Activated T-cell treated with anti-CD3 and anti-CD28 coated beads, Interleukin-2, amount 50 U/mL, for 24 hours (primary cell): ENCODE results near the gene IKBIP.
"Not testable (repeated sequence)": the region's sequence is repeated elsewhere in the genome, so short reads cannot be mapped to it uniquely, and the experiment has no call there.

Experiments used
- DNase-seq: peaks from one replicate; pipeline ENCODE4 v3.0.0-alpha.2; 2020
- H3K27ac Mint-ChIP-seq: 2 replicates; pipeline ENCODE4 v1.8.0; 2020; ENCODE audit warnings: mild to moderate bottlenecking, mixed read lengths
- H3K27me3 Mint-ChIP-seq: 2 replicates; pipeline ENCODE4 v1.8.0; 2020; ENCODE audit warnings: mixed read lengths
- H3K36me3 Mint-ChIP-seq: 2 replicates; pipeline ENCODE4 v1.8.0; 2020; ENCODE audit warnings: low read depth, mixed read lengths
- H3K4me1 Mint-ChIP-seq: 2 replicates; pipeline ENCODE4 v1.8.0; 2020; ENCODE audit warnings: low read depth, mixed read lengths
- H3K4me3 Mint-ChIP-seq: 2 replicates; pipeline ENCODE4 v1.8.0; 2020; ENCODE audit warnings: mild to moderate bottlenecking, moderate library complexity, mixed read lengths
- H3K9me3 Mint-ChIP-seq: 2 replicates; pipeline ENCODE4 v1.8.0; 2020; ENCODE audit warnings: mixed read lengths

The IKBIP gene

GRCh38 chr12:98651328-98651727 is 6.7 kb upstream of the IKBIP start:
- DNase-seq: no peak
- Mint-ChIP-seq H3K27ac (no peak overlapping the region), H3K27me3 (no peaks in the 10 kb centered on the region), H3K4me1 (peaks cover 18% of the 10 kb centered on the region), H3K36me3 (peaks cover 34% of the 10 kb centered on the region), H3K4me3 (no peak overlapping the region), H3K9me3 (no peaks in the 10 kb centered on the region)

DNA sequence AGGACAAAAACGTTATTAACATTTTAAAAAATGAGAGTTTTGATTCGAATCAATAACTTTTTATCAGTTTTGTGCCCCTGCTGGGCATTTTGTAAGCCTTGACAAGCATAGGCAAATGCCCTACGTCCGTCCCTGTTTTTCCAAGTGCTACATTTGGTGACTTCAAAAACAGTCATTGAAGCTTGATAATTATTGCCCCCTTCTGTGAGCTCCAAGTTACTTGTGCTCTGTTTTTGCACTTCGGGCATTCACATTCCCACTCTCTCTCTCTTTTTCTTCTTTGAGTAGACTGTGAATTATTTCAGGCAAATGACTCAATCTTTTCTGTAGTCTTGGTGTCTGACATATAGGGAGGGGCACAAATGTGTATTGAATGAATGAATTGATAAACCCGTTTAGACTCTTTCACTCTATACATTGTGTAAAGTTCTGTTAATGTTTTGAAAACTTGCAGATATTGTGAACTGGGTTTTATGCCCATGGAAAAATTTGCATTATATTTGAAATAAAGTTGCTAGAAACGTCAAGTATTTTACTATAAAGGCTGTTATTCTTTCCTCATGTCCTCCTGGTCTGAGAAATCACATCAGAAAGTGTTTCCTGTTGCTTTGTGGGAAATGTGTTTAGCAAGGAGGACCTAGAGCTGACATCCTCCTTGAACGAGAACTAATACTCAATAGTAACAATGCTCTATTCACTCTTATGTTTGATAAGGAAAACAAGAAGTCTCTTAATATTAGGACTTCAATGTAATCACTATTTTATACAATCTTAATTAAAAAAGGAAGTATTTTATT is 1.9 kb upstream of the IKBIP start:
- Mint-ChIP-seq H3K27ac (peak overlapping the region; percentile 12), H3K27me3 (no peaks in the 10 kb centered on the region), H3K4me1 (peaks cover 29% of the 10 kb centered on the region), H3K9me3 (no peaks in the 10 kb centered on the region), H3K4me3 (peak overlapping the region; percentile 96), H3K36me3 (peaks cover 49% of the 10 kb centered on the region)
- no peak for DNase-seq

GRCh38 chr12:98645572-98646067 is 1.0 kb upstream of the IKBIP start:
- DNase-seq: no peak
- H3K4me3 Mint-ChIP-seq: peak overlapping the region; percentile 96
- H3K36me3 Mint-ChIP-seq: peaks cover 49% of the 10 kb centered on the region
- H3K27me3 Mint-ChIP-seq: no peaks in the 10 kb centered on the region
- H3K9me3 Mint-ChIP-seq: no peaks in the 10 kb centered on the region
- H3K4me1 Mint-ChIP-seq: peaks cover 30% of the 10 kb centered on the region
- peak overlapping the region; percentile 67 for H3K27ac Mint-ChIP-seq

DNA sequence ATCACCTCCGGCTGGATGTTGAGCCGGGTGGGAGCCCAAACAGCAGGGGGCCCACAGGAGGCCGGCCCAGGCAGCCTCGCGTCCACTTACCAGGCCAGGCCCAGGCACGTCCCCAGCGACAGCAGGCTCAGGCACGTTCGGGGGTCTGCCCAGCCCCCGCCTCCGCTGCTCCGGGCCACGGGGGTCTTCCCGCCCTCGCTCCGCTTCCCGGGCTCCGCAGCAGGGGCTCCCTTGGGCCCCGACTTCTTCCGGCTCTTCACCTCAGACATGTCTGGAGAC is 216 bp downstream of the IKBIP start:
- Mint-ChIP-seq H3K27me3 (no peaks in the 10 kb centered on the region), H3K4me1 (peaks cover 30% of the 10 kb centered on the region), H3K27ac (peak overlapping the region; percentile 98), H3K4me3 (peak overlapping the region; percentile 96), H3K9me3 (no peaks in the 10 kb centered on the region), H3K36me3 (peaks cover 43% of the 10 kb centered on the region)
- DNase-seq: no peak

DNA sequence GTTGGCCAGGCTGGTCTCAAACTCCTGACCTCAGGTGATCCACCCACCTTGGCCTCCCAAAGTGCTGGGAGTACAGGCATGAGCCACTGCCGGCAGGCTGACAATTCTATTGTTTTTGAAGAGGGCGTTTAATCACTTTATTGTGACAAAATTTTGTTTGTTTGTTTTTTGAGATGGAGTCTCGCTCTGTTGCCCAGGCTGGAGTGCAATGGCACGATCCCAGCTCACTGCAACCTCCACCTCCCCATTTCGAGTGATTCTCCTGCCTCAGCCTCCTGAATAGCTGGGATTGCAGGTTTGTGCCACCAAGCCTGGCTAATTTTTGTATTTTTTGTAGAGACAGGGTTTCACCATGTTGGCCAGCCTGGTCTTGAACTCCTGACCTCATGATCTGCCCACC is 1.8 kb downstream of the IKBIP start:
- peaks cover 36% of the 10 kb centered on the region for H3K36me3 Mint-ChIP-seq
- H3K4me1 Mint-ChIP-seq: peaks cover 33% of the 10 kb centered on the region
- peak overlapping the region; percentile 96 for H3K4me3 Mint-ChIP-seq
- not testable (repeated sequence) for H3K9me3 Mint-ChIP-seq, H3K27me3 Mint-ChIP-seq, DNase-seq
- peak overlapping the region; percentile 37 for H3K27ac Mint-ChIP-seq

DNA sequence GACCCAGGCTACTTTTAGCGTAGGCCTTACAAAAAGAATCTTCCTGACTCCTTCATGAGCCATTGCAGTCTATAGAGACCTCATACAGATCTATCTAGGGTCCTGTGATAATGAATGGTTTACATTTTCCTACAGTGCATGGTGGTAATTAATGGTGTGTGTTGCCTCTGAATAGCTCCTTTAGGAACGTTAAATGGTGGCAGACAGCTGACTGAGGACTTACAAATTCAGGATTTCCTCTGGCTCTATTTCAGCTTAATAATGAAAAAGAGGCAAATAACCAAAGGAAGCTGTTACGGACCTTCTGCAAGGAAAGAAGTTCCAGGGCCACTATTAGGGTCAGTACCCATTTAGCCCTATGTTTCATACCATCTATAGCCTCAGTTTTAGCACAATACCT is 5.1 kb downstream of the IKBIP start:
- Mint-ChIP-seq H3K27me3 (no peaks in the 10 kb centered on the region), H3K4me3 (no peak overlapping the region), H3K36me3 (peaks cover 38% of the 10 kb centered on the region), H3K27ac (no peak overlapping the region), H3K9me3 (no peaks in the 10 kb centered on the region), H3K4me1 (peaks cover 34% of the 10 kb centered on the region)
- no peak for DNase-seq

- Mint-ChIP-seq H3K27me3 (no peaks in the 10 kb centered on the region), H3K4me3 (no peak overlapping the region), H3K27ac (peak overlapping the region; percentile 24), H3K36me3 (peaks cover 41% of the 10 kb centered on the region), H3K4me1 (peaks cover 28% of the 10 kb centered on the region), H3K9me3 (no peaks in the 10 kb centered on the region)
- DNase-seq: no peak
Measured at GRCh38 chr12:98638009-98638408, 6.6 kb downstream of the IKBIP start.

DNA sequence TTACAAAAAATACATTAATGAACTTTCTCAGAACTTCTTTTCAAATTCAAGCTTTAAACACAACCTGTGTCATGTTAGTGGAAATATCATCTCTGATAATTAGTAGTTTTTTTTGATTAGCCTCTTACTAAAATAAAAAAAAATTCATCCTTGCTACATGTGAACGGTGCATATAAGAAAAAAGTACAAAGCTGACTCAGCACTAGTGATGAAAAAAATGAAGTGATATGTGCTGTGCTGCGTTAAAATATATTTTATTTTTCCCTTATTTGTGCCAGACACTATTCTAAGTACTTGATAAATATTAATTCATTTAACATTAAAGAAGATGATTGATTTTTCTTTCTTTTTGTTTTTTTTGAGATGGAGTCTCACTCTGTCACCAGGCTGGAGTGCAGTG is 7.5 kb downstream of the IKBIP start:
- Mint-ChIP-seq H3K9me3 (no peaks in the 10 kb centered on the region), H3K4me3 (no peak overlapping the region), H3K36me3 (peaks cover 48% of the 10 kb centered on the region), H3K27ac (no peak overlapping the region), H3K27me3 (no peaks in the 10 kb centered on the region), H3K4me1 (peaks cover 24% of the 10 kb centered on the region)
- no peak for DNase-seq

GRCh38 chr12:98635657-98636323 is 8.8 kb downstream of the IKBIP start:
- Mint-ChIP-seq H3K9me3 (no peaks in the 10 kb centered on the region), H3K36me3 (peaks cover 38% of the 10 kb centered on the region), H3K27ac (no peak overlapping the region), H3K4me1 (peaks cover 21% of the 10 kb centered on the region), H3K4me3 (no peak overlapping the region), H3K27me3 (no peaks in the 10 kb centered on the region)
- DNase-seq: no peak

- H3K4me3 Mint-ChIP-seq: no peak overlapping the region
- H3K36me3 Mint-ChIP-seq: peaks cover 2% of the 10 kb centered on the region
- no peaks in the 10 kb centered on the region for H3K27me3 Mint-ChIP-seq
- H3K27ac Mint-ChIP-seq: no peak overlapping the region
- no peaks in the 10 kb centered on the region for H3K9me3 Mint-ChIP-seq
- DNase-seq: no peak
- no peaks in the 10 kb centered on the region for H3K4me1 Mint-ChIP-seq
Measured at GRCh38 chr12:98618952-98619351, 25.6 kb downstream of the IKBIP start.

- H3K4me1 Mint-ChIP-seq: peaks cover 5% of the 10 kb centered on the region
- no peak overlapping the region for H3K4me3 Mint-ChIP-seq
- no peak for DNase-seq
- H3K27ac Mint-ChIP-seq: peak overlapping the region; percentile 64
- no peaks in the 10 kb centered on the region for H3K27me3 Mint-ChIP-seq
- no peaks in the 10 kb centered on the region for H3K9me3 Mint-ChIP-seq
- peaks cover 3% of the 10 kb centered on the region for H3K36me3 Mint-ChIP-seq
Measured at GRCh38 chr12:98612696-98613334, 31.8 kb downstream of the IKBIP start.

GRCh38 chr12:98610596-98610995 is 34.0 kb downstream of the IKBIP start:
- Mint-ChIP-seq H3K4me3 (no peak overlapping the region), H3K9me3 (no peaks in the 10 kb centered on the region), H3K36me3 (peaks cover 3% of the 10 kb centered on the region), H3K27me3 (no peaks in the 10 kb centered on the region), H3K4me1 (peaks cover 11% of the 10 kb centered on the region), H3K27ac (no peak overlapping the region)
- no peak for DNase-seq

DNA sequence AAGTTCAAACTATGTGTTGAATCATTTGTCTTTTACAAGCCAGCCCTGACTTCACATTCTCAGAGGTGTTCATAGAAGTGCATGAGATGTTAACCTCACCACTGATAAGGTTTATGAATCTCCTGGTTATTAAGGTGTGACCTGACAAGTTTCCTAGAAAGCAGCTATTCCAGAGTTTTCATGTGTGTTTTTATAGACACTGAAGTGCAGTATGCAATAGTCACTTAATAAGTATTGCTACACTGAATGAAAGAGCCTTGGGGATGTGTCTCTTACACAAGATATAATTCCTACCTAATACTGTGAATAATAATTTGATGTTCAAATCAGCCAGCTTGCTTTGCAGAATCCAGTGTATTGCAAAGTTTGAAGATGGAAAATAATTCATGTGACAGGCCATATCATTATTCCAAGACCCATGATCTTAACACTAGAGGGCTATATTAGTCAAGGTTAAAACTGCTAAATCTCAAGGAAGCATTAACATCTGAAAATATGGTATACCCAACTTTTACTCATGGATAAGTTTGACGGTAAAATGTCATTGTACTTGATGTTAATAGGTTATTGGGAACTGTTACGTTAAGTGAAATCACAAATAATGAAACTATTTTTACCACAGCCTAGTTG is 38.1 kb downstream of the IKBIP start:
- no peak for DNase-seq
- Mint-ChIP-seq H3K9me3 (no peaks in the 10 kb centered on the region), H3K4me1 (peaks cover 6% of the 10 kb centered on the region), H3K27me3 (no peaks in the 10 kb centered on the region), H3K4me3 (no peak overlapping the region), H3K36me3 (peaks cover 33% of the 10 kb centered on the region), H3K27ac (no peak overlapping the region)

GRCh38 chr12:98601924-98602323 is 42.7 kb downstream of the IKBIP start:
- DNase-seq: no peak
- Mint-ChIP-seq H3K36me3 (peaks cover 78% of the 10 kb centered on the region), H3K4me1 (peaks cover 15% of the 10 kb centered on the region), H3K4me3 (no peak overlapping the region), H3K27me3 (no peaks in the 10 kb centered on the region), H3K27ac (no peak overlapping the region), H3K9me3 (no peaks in the 10 kb centered on the region)
